ENCODE data around the gene WWOX. TPM values are rescaled to one million over a fixed set of nuclear protein-coding genes. Genes with fewer than 3 reads are reported as not detected.
"Not testable (repeated sequence)": the region's sequence is repeated elsewhere in the genome, so short reads cannot be mapped to it uniquely, and the experiment has no call there.

The WWOX gene
- total RNA-seq, 2 experiments from 2014 or later = 20.2 to 21.4 TPM

GRCh38 chr16:78599271-78599670, 499.8 kb downstream of the WWOX start:
- H3K27ac Mint-ChIP-seq = no peak overlapping the region
- no peaks in the 10 kb centered on the region for H3K9me3 Mint-ChIP-seq
- intact Hi-C loops (cut with micrococcal nuclease) = no loop called here
- CTCF ChIA-PET = interaction anchor here (0.6 kb wide), 1 partner anchor 95 kb away, joined by 3 read pairs; no protein-coding TSS in a partner anchor
- H3K4me3 Mint-ChIP-seq = no peak overlapping the region
- DNase-seq = no peak
- no peaks in the 10 kb centered on the region for H3K4me1 Mint-ChIP-seq (ENCODE audit: low read depth)
- H3K27me3 Mint-ChIP-seq (ENCODE audit: low read depth) = no peaks in the 10 kb centered on the region
- no peaks in the 10 kb centered on the region for H3K36me3 Mint-ChIP-seq (ENCODE audit: low read depth)

DNA sequence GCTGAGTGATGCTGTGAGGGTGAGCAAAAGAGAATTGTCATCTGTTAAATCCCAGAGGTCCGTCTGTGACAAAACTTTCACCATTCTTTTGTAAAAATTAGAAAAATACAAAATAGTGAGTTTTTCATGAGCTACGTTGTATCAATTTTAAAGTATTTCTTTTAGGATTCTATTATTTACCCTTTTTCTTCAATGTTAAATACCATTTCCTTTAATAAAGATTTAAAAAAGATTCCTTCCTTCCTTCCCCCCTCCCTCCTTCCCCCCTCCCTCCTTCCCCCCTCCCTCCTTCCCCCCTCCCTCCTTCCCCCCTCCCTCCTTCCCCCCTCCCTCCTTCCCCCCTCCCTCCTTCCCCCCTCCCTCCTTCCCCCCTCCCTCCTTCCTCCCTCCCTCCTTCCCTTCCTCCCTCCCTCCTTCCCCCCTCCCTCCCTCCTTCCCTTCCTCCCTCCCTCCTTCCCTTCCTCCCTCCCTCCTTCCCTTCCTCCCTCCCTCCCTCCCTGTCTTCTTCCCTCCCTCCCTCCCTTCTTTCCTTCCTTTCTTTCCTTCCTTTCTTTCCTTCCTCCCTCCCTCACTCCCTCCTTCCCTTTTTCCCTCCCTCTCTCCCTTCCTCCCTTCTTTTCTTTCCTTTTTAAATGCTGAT, 505.1 kb downstream of the WWOX start:
- peaks cover 10% of the 10 kb centered on the region for H3K4me1 Mint-ChIP-seq (ENCODE audit: low read depth)
- H3K4me3 Mint-ChIP-seq; H3K9me3 Mint-ChIP-seq; intact Hi-C loops (cut with micrococcal nuclease); H3K36me3 Mint-ChIP-seq (ENCODE audit: low read depth); DNase-seq; CTCF ChIA-PET; H3K27me3 Mint-ChIP-seq (ENCODE audit: low read depth); H3K27ac Mint-ChIP-seq: not testable (repeated sequence)

DNA sequence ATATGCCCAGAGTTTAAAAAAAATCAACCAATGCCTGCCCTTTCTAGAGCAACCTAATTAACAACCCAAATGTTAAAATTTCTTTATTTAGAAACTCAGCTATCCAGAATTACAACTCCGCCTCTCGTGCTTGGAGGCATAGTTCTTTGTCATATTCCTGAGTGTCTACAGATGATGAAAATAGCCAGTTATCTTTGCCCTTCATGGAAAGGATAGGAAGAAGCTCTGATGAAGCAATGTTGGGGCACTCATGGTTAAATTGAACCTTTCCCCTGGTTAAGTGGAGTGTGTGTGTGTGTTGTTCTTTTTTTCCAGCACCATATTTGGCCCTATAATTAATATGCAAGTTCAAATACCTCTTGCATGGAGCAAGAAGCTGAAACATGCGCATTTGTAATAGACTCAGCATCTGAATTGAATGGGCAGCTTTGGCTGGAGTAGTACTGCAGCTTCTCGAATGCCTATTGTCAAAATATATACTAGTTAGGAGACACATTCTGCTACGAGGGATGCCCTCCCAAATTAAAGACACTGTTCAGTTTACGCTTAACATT, 506.2 kb downstream of the WWOX start:
- CTCF ChIA-PET = interaction anchor here (0.6 kb wide), 1 partner anchor 1771 kb away, joined by 3 read pairs; no protein-coding TSS in a partner anchor

GRCh38 chr16:78606545-78606944, 507.1 kb downstream of the WWOX start:
- Mint-ChIP-seq H3K36me3 (ENCODE audit: low read depth) (no peaks in the 10 kb centered on the region), H3K4me3 (no peak overlapping the region), H3K9me3 (no peaks in the 10 kb centered on the region), H3K27ac (no peak overlapping the region), H3K4me1 (ENCODE audit: low read depth) (peaks cover 10% of the 10 kb centered on the region), H3K27me3 (ENCODE audit: low read depth) (no peaks in the 10 kb centered on the region)
- CTCF ChIA-PET = interaction anchor here (0.6 kb wide), 1 partner anchor 1771 kb away, joined by 3 read pairs; no protein-coding TSS in a partner anchor
- intact Hi-C loops (cut with micrococcal nuclease) = no loop called here
- DNase-seq = no peak

More for the DNA sequence above, 506.2 kb downstream of the WWOX start:
- Mint-ChIP-seq H3K27ac (no peak overlapping the region), H3K4me3 (no peak overlapping the region), H3K36me3 (ENCODE audit: low read depth) (no peaks in the 10 kb centered on the region), H3K4me1 (ENCODE audit: low read depth) (peaks cover 10% of the 10 kb centered on the region), H3K27me3 (ENCODE audit: low read depth) (no peaks in the 10 kb centered on the region), H3K9me3 (no peaks in the 10 kb centered on the region)
- intact Hi-C loops (cut with micrococcal nuclease) = no loop called here
- DNase-seq = no peak

DNA sequence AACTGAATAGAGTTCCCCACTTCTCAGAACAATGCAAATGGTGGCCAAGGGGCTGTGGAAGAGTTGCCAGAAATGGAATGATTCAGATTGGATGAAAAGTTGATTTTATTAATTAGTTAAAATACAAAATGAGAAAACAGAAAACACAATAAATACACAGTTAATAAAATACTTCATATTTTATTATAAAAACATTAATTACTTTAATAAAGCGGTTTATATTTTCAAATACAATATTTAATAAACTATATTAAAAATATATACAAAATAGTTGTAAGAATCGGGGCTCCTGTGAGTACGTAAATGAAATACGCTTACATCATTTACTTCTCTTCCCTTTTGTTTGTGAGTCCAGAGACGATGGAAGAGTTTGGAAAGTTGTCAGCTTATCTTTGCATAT, 507.6 kb downstream of the WWOX start:
- Mint-ChIP-seq H3K27me3 (ENCODE audit: low read depth) (no peaks in the 10 kb centered on the region), H3K4me3 (no peak overlapping the region), H3K4me1 (ENCODE audit: low read depth) (peaks cover 10% of the 10 kb centered on the region), H3K36me3 (ENCODE audit: low read depth) (no peaks in the 10 kb centered on the region), H3K27ac (no peak overlapping the region), H3K9me3 (no peaks in the 10 kb centered on the region)
- no peak for DNase-seq
- intact Hi-C loops (cut with micrococcal nuclease) = no loop called here
- CTCF ChIA-PET = no interaction called here

GRCh38 chr16:78607465-78607864, 508.0 kb downstream of the WWOX start:
- intact Hi-C loops (cut with micrococcal nuclease) = no loop called here
- Mint-ChIP-seq H3K4me1 (ENCODE audit: low read depth) (peaks cover 10% of the 10 kb centered on the region), H3K36me3 (ENCODE audit: low read depth) (no peaks in the 10 kb centered on the region), H3K27me3 (ENCODE audit: low read depth) (no peaks in the 10 kb centered on the region), H3K9me3 (no peaks in the 10 kb centered on the region), H3K27ac (no peak overlapping the region), H3K4me3 (no peak overlapping the region)
- CTCF ChIA-PET = no interaction called here
- DNase-seq = no peak

- no peaks in the 10 kb centered on the region for H3K27me3 Mint-ChIP-seq (ENCODE audit: low read depth)
- CTCF ChIA-PET = no interaction called here
- intact Hi-C loops (cut with micrococcal nuclease) = no loop called here
- no peak for DNase-seq
- peaks cover 10% of the 10 kb centered on the region for H3K4me1 Mint-ChIP-seq (ENCODE audit: low read depth)
- H3K4me3 Mint-ChIP-seq = no peak overlapping the region
- H3K36me3 Mint-ChIP-seq (ENCODE audit: low read depth) = no peaks in the 10 kb centered on the region
- H3K27ac Mint-ChIP-seq = no peak overlapping the region
- no peaks in the 10 kb centered on the region for H3K9me3 Mint-ChIP-seq
Observed at GRCh38 chr16:78608305-78608776, 508.9 kb downstream of the WWOX start.

- Mint-ChIP-seq H3K27me3 (ENCODE audit: low read depth) (no peaks in the 10 kb centered on the region), H3K9me3 (no peaks in the 10 kb centered on the region), H3K4me1 (ENCODE audit: low read depth) (peaks cover 10% of the 10 kb centered on the region), H3K4me3 (no peak overlapping the region), H3K36me3 (ENCODE audit: low read depth) (no peaks in the 10 kb centered on the region), H3K27ac (no peak overlapping the region)
- DNase-seq = no peak
- intact Hi-C loops (cut with micrococcal nuclease) = no loop called here
- CTCF ChIA-PET = no interaction called here
Observed at GRCh38 chr16:78609402-78610274, 510.2 kb downstream of the WWOX start.

DNA sequence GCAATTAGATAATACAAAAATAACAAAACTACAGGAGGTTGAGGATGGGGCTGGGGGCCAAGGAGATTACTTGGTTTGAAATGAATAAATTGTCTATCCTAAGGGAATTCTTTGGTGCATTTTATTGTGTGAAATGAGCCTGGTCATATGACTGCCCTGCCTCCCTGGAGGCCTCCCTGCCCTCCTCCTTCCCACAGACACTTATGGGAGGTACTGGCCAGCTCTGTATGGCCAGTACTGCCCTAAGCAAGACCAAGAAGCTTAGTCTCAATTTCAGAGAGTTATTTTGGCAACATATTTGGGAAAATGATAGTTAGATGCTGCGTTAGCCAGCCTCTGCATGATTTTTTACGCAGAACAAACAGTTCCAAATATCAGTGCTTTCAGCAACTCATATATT, 511.9 kb downstream of the WWOX start:
- no peaks in the 10 kb centered on the region for H3K9me3 Mint-ChIP-seq
- no peak overlapping the region for H3K27ac Mint-ChIP-seq
- no peaks in the 10 kb centered on the region for H3K36me3 Mint-ChIP-seq (ENCODE audit: low read depth)
- no peak overlapping the region for H3K4me3 Mint-ChIP-seq
- DNase-seq = no peak
- peaks cover 8% of the 10 kb centered on the region for H3K4me1 Mint-ChIP-seq (ENCODE audit: low read depth)
- H3K27me3 Mint-ChIP-seq (ENCODE audit: low read depth) = no peaks in the 10 kb centered on the region
- intact Hi-C loops (cut with micrococcal nuclease) = no loop called here
- CTCF ChIA-PET = no interaction called here

DNA sequence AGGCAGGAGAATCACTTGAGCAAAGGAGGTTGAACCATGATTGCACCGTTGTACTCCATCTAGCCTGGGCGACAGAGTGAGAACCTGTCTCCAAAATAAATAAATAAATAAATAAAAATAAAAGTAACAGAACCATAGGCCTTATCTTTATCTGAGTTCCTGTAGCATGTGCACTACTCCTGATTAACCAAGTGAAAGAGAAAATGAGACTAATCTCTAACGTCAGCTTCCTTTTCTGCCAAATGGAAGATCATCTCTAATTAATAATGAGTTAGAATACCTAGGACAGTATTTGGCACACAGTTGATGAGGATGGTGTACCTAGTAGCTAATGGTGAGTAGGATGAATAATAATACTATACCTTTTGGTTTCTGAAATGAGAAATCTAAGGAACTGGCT, 520.4 kb downstream of the WWOX start:
- H3K4me3 Mint-ChIP-seq = no peak overlapping the region
- H3K4me1 Mint-ChIP-seq (ENCODE audit: low read depth) = no peaks in the 10 kb centered on the region
- no peak for DNase-seq
- no peak overlapping the region for H3K27ac Mint-ChIP-seq
- no peaks in the 10 kb centered on the region for H3K36me3 Mint-ChIP-seq (ENCODE audit: low read depth)
- H3K27me3 Mint-ChIP-seq (ENCODE audit: low read depth) = no peaks in the 10 kb centered on the region
- CTCF ChIA-PET = interaction anchor here (0.6 kb wide), 1 partner anchor 162 kb away, joined by 4 read pairs; no protein-coding TSS in a partner anchor
- peaks cover 4% of the 10 kb centered on the region for H3K9me3 Mint-ChIP-seq
- intact Hi-C loops (cut with micrococcal nuclease) = no loop called here

- intact Hi-C loops (cut with micrococcal nuclease) = no loop called here
- Mint-ChIP-seq H3K9me3 (peaks cover 4% of the 10 kb centered on the region), H3K4me1 (ENCODE audit: low read depth) (no peaks in the 10 kb centered on the region), H3K27me3 (ENCODE audit: low read depth) (no peaks in the 10 kb centered on the region), H3K36me3 (ENCODE audit: low read depth) (no peaks in the 10 kb centered on the region), H3K4me3 (no peak overlapping the region), H3K27ac (no peak overlapping the region)
- CTCF ChIA-PET = no interaction called here
- DNase-seq = no peak
Observed at GRCh38 chr16:78620291-78620690, 520.8 kb downstream of the WWOX start.

DNA sequence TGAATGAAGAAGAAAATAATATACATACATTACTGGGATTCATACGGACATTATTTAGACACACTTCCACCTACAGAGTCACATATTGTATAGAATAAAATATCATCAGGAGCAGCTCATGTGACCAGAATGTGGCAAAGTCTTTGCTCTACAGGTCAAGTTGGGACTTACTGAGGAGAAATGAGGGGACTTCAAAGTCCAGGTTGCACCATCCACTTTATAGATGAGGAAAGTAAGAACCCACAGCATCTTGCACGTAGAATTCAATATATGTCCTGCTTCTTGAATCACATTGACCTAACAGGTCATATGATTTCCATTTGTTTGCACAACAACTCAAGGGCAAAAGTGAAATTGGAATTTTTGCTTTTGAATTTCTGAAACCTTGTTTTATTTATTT, 524.3 kb downstream of the WWOX start:
- H3K27ac Mint-ChIP-seq = no peak overlapping the region
- CTCF ChIA-PET = interaction anchor here (0.7 kb wide), 2 partner anchors 471 to 980 kb away, joined by 3 to 4 read pairs; no protein-coding TSS in a partner anchor

More for the DNA sequence above, 524.3 kb downstream of the WWOX start:
- no peaks in the 10 kb centered on the region for H3K27me3 Mint-ChIP-seq (ENCODE audit: low read depth)
- DNase-seq = no peak
- H3K4me3 Mint-ChIP-seq = no peak overlapping the region
- peaks cover 4% of the 10 kb centered on the region for H3K9me3 Mint-ChIP-seq
- intact Hi-C loops (cut with micrococcal nuclease) = no loop called here
- no peaks in the 10 kb centered on the region for H3K4me1 Mint-ChIP-seq (ENCODE audit: low read depth)
- H3K36me3 Mint-ChIP-seq (ENCODE audit: low read depth) = no peaks in the 10 kb centered on the region
